ENCODE data around the gene METTL13. TPM values are rescaled to one million over a fixed set of nuclear protein-coding genes. Genes with fewer than 3 reads are reported as not detected.

METTL13 gene
- total and polyA plus RNA-seq, 2 of the 4 experiments (the other 2 are of a cell fraction), result 25.1 to 26.3 TPM

DNA sequence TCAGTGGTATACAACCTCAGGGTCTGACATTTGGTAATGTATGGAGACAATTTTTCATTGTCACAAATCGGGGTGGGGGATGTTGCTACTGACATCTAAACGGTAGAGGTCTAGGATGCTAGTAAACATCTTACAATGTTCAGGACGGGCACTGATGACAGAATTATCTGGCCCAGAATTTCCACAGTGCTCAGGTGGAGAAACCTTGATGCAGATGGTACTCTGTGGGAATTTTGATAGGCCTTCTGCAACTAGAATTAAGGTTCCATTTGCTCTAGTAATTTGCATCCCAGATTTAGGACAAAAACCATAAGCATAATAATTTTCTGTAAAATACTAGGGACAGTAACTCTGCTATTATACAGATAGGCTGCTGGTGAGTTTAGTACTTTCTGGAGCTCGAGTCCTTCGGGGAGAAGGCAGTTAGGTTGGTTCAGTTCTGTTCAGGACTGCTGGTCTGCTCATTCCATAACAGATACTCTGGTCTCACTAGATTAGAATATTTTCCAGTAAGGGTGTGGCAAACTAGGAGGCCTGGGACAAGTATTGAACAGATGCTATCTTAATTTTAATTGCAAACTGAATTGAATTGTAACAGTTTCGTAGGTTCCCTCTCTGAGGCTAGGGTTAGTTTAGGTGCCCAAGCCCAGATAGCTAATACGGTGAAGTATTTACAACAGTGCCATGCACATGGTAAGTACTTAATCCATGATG lies 11.4 kb downstream of the METTL13 start:
- intact Hi-C loops (cut with micrococcal nuclease), result no loop called here
- ChIA-PET CTCF (interaction anchor here (1.7 kb wide), 1 partner anchor 148 kb away, joined by 4 read pairs; no protein-coding TSS in a partner anchor), POLR2A (ENCODE audit: unreplicated experiment) (no interaction called here)
- Histone ChIP-seq H2AK5ac (ENCODE audit: low read depth, low read length) (no peak overlapping the region), H4K5ac (ENCODE audit: low read depth, low read length) (no peak overlapping the region; the same call in 1 of the 2 replicates), H3K18ac (ENCODE audit: low read depth, low read length) (no peak overlapping the region), H2BK5ac (ENCODE audit: low read depth, low read length, poor library complexity, severe bottlenecking) (peak overlapping the region; percentile 78), H3K14ac (replicated peaks; ENCODE audit: low read depth, low read length) (no peak overlapping the region), H4K20me1 (ENCODE audit: insufficient read depth, low read length) (no peaks in the 10 kb centered on the region), H3K4me1 (ENCODE audit: control insufficient read depth, insufficient read depth, low read length) (peaks cover 5% of the 10 kb centered on the region; the same call in 1 of the 2 replicates), H3K27me3 (ENCODE audit: control insufficient read depth, insufficient read depth, low read length) (no peaks in the 10 kb centered on the region), H3K27ac (ENCODE audit: insufficient read depth, low read length) (no peak overlapping the region), H4K91ac (ENCODE audit: insufficient read depth, low read depth, low read length) (no peak overlapping the region), H3K23ac (ENCODE audit: low read depth, low read length) (no peak overlapping the region), H2BK15ac (ENCODE audit: low read depth, low read length) (no peak overlapping the region), H2BK120ac (ENCODE audit: low read depth, low read length) (peak overlapping the region; percentile 6; the same call in 1 of the 2 replicates), H2BK20ac (ENCODE audit: low read depth, low read length) (peak overlapping the region; percentile 72; the same call in 1 of the 2 replicates), H2AFZ (replicated peaks; ENCODE audit: low read length, poor library complexity) (no peak overlapping the region), H3K4me2 (ENCODE audit: low read depth, low read length) (no peak overlapping the region), H3K9me3 (ENCODE audit: control insufficient read depth, insufficient read depth, low read length) (no peaks in the 10 kb centered on the region), H3K79me1 (ENCODE audit: low read depth in 1 of 2, low read length in 2 of 2) (peaks cover 15 to 48% of the 10 kb centered on the region in 2 experiments), H3K36me3 (ENCODE audit: control insufficient read depth, insufficient read depth, low read length) (peaks cover 48% of the 10 kb centered on the region), H3K4ac (ENCODE audit: low read depth, low read length) (peak overlapping the region; percentile 40; the same call in 1 of the 2 replicates), H3K4me3 (ENCODE audit: insufficient read depth, low read depth, low read length) (no peak overlapping the region), H4K8ac (ENCODE audit: low read depth in 2 of 2, low read length in 2 of 2) (0 out of 4 replicates have a peak overlapping the region, but pooled peaks of 1 of the 2 experiments have one; percentile 6), H3K9ac (ENCODE audit: low read depth, low read length) (no peak overlapping the region), H3K56ac (ENCODE audit: extremely low read depth, insufficient read depth, low read length) (no peak overlapping the region), H2AK9ac (replicated peaks; ENCODE audit: low read depth, low read length, poor library complexity) (no peak overlapping the region), H3K9me1 (ENCODE audit: insufficient read depth, low read length) (0 out of 2 replicates have a peak, but pooled peaks cover under 1% of the 10 kb centered on the region)
- dilution Hi-C loops (cut with HindIII; ENCODE audit: low sequenced_read_pairs, unreplicated experiment), result no loop called here
- no peak for DNase-seq
- ATAC-seq (ENCODE audit: low read depth), result no peak
- TF ChIP-seq MAZ (IDR thresholded peaks at IDR 0.05; ENCODE audit: borderline replicate concordance, low read depth, low read length) (no peak), RCOR1 (IDR thresholded peaks at IDR 0.05; ENCODE audit: insufficient replicate concordance, low read length) (no peak), NFE2L2 (IDR thresholded peaks at IDR 0.05; ENCODE audit: low read depth, low read length) (no peak)
- in situ Hi-C loops (cut with MboI; ENCODE audit: low sequenced_read_pairs), result no loop called here
- no TSS peak for BruUV-seq (replicated peaks)
- 90% methylated on average over 3 of the region's 7 CpGs; no CpG with 5 or more reads in 1 of the 2 experiments for WGBS, 2 experiments (ENCODE audit: extremely low coverage in 2 of 2, insufficient read length in 1 of 2)
